Keratinocyte (primary cell): ENCODE data around the gene TRNAU1AP. TPM values are rescaled to one million over a fixed set of nuclear protein-coding genes. Genes with fewer than 3 reads are reported as not detected.

Source experiments
- DNase-seq: peaks from one replicate; pipeline ENCODE4 v3.0.0-alpha.2; 2011; ENCODE audit warnings: low read depth, missing footprints, low spot score
- FAIRE-seq: peaks from 2 replicates; lab custom pipeline; 2011; peaks lifted over from hg19 to GRCh38; lab: Jason Lieb, UNC
- H2AFZ ChIP-seq: 2 replicates; pipeline ENCODE4 v1.6.0; 2012; ENCODE audit warnings: low read length, control low read depth, inconsistent platforms; ENCODE audit not compliant: control insufficient read depth
- H3K27ac ChIP-seq: 2 replicates; pipeline ENCODE4 v1.5.1; 2011; ENCODE audit warnings: low read length; ENCODE audit not compliant: control insufficient read depth, insufficient read depth
- H3K27me3 ChIP-seq: 3 replicates; pipeline ENCODE4 v1.6.0; 2011; ENCODE audit warnings: low read length; ENCODE audit not compliant: control insufficient read depth, insufficient read depth; ENCODE audit errors: extremely low read depth
- H3K36me3 ChIP-seq, 2 experiments: 2 replicates in 1 of 2; 3 replicates in 1 of 2; pipeline ENCODE4 v1.5.1; 2011; ENCODE audit warnings: low read length in 2 of 2, mild to moderate bottlenecking in 1 of 2; ENCODE audit not compliant: control insufficient read depth in 2 of 2, insufficient read depth in 2 of 2; ENCODE audit errors: extremely low read depth in 1 of 2
- H3K4me1 ChIP-seq: 3 replicates; pipeline ENCODE4 v1.5.1; 2011; ENCODE audit warnings: low read length; ENCODE audit not compliant: control insufficient read depth, insufficient read depth; ENCODE audit errors: extremely low read depth
- H3K4me2 ChIP-seq: 3 replicates; pipeline ENCODE4 v1.6.0; 2011; ENCODE audit warnings: low read depth, low read length; ENCODE audit not compliant: control insufficient read depth, insufficient read depth; ENCODE audit errors: extremely low read depth
- H3K4me3 ChIP-seq, 3 experiments: fragments of 200-600 bp in 1 of 3; sonication (generic) in 1 of 3; 2 replicates in 2 of 3; 3 replicates in 1 of 3; pipeline ENCODE4 v1.5.1; 2011 to 2016; ENCODE audit warnings: low read length in 3 of 3, mild to moderate bottlenecking in 3 of 3, control low read depth in 2 of 3, inconsistent platforms in 1 of 3, low read depth in 1 of 3, mixed read lengths in 1 of 3, mixed run types in 1 of 3, moderate library complexity in 1 of 3; ENCODE audit not compliant: control insufficient read depth in 2 of 3, insufficient read depth in 2 of 3; ENCODE audit errors: extremely low read depth in 1 of 3
- H3K79me2 ChIP-seq: 2 replicates; pipeline ENCODE4 v1.6.0; 2012; ENCODE audit warnings: low read length; ENCODE audit not compliant: control insufficient read depth, insufficient read depth
- H3K9ac ChIP-seq: 3 replicates; pipeline ENCODE4 v1.6.0; 2011; ENCODE audit warnings: low read length; ENCODE audit not compliant: control insufficient read depth, insufficient read depth; ENCODE audit errors: extremely low read depth
- H3K9me1 ChIP-seq: 3 replicates; pipeline ENCODE4 v1.6.0; 2011; ENCODE audit warnings: low read length; ENCODE audit not compliant: control insufficient read depth, insufficient read depth; ENCODE audit errors: extremely low read depth
- H3K9me3 ChIP-seq: 2 replicates; pipeline ENCODE4 v1.5.1; 2012; ENCODE audit warnings: low read depth, low read length; ENCODE audit not compliant: control insufficient read depth
- H4K20me1 ChIP-seq: 3 replicates; pipeline ENCODE4 v1.6.0; 2011; ENCODE audit warnings: low read length; ENCODE audit not compliant: control insufficient read depth, insufficient read depth; ENCODE audit errors: extremely low read depth
- CTCF ChIP-seq, 3 experiments: IDR thresholded peaks in 1 of 3; conservative IDR thresholded peaks in 1 of 3; optimal IDR thresholded peaks in 1 of 3; 2 replicates in 2 of 3; 3 replicates in 1 of 3; pipeline versions ENCODE3 to v1.5.1; 2011; ENCODE audit warnings: low read length in 3 of 3, mild to moderate bottlenecking in 3 of 3, moderate library complexity in 2 of 3, control low read depth in 1 of 3, inconsistent platforms in 1 of 3; ENCODE audit not compliant: insufficient read depth in 2 of 3; ENCODE audit errors: extremely low read depth in 1 of 3
- EZH2 ChIP-seq: IDR thresholded peaks from one replicate; pipeline ENCODE4 v1.6.1; 2012; ENCODE audit warnings: inconsistent platforms, mild to moderate bottlenecking, low read length, moderate library complexity
- dilution Hi-C: fragments of 300-500 bp; cut with MboI; formaldehyde crosslinking; loops from one replicate; pipeline ENCODE4 v1.7.0; 2020; ENCODE audit warnings: low sequenced_read_pairs; ENCODE audit not compliant: extremely low pct_ligation_motif_present
- polyA plus RNA-seq, 5 experiments: library from polyadenylated mRNA; depleted of rRNA in 3 of 5; stranded (reverse) in 3 of 5; stranded (forward) in 1 of 5; unstranded in 1 of 5; fragments of >200 nt; gene quantifications; 1 replicate in 1 of 5; 2 replicates in 3 of 5; 3 replicates in 1 of 5; pipeline versions ENCODE4 v1.2.1 to v1.2.3, GENCODE V29; 2011 to 2012; ENCODE audit warnings: missing spikeins in 2 of 5, low read depth in 1 of 5, low replicate concordance in 1 of 5

Gene TRNAU1AP
- polyA plus RNA-seq, 1 donor (not counting 4 experiments of a cell fraction or from before 2014, with no cell fraction given), result 43.5 TPM

GRCh38 chr1:28604411-28604810 is 51.5 kb downstream of the TRNAU1AP start:
- dilution Hi-C loops, result no loop called here
- Histone ChIP-seq H3K27me3 (no peaks in the 10 kb centered on the region), H3K36me3 (peaks cover 14 to 20% of the 10 kb centered on the region in 2 experiments)

GRCh38 chr1:28604962-28605361 is 52.1 kb downstream of the TRNAU1AP start:
- H3K4me3 ChIP-seq, result no peak overlapping the region
- no peaks in the 10 kb centered on the region for H3K79me2 ChIP-seq
- H3K27me3 ChIP-seq, result no peaks in the 10 kb centered on the region
- no peak for TF ChIP-seq EZH2
- no peak for TF ChIP-seq CTCF (optimal IDR thresholded peaks at IDR 0.05 in 1 of 3, IDR thresholded peaks at IDR 0.05 in 1 of 3, conservative IDR thresholded peaks at IDR 0.05 in 1 of 3; ENCODE audit: extremely low read depth in 1 of 3, insufficient read depth in 2 of 3, low read length in 3 of 3)
- FAIRE-seq (no peak), DNase-seq (no peak)
- H3K4me1 ChIP-seq, result peaks cover 13% of the 10 kb centered on the region
- dilution Hi-C loops, result no loop called here
- H3K36me3 ChIP-seq, result peaks cover 14 to 20% of the 10 kb centered on the region in 2 experiments
- H4K20me1 ChIP-seq, result no peaks in the 10 kb centered on the region
- H3K9me1 ChIP-seq, result no peaks in the 10 kb centered on the region
- no peak overlapping the region for H3K27ac ChIP-seq
- no peak overlapping the region for H2AFZ ChIP-seq
- H3K9me3 ChIP-seq, result no peaks in the 10 kb centered on the region
- no peak overlapping the region for H3K4me2 ChIP-seq
- H3K9ac ChIP-seq, result no peak overlapping the region

More at GRCh38 chr1:28604411-28604810, 51.5 kb downstream of the TRNAU1AP start:
- Histone ChIP-seq H2AFZ (no peak overlapping the region), H3K9me1 (no peaks in the 10 kb centered on the region), H4K20me1 (no peaks in the 10 kb centered on the region), H3K9me3 (no peaks in the 10 kb centered on the region), H3K4me3 (no peak overlapping the region), H3K79me2 (no peaks in the 10 kb centered on the region), H3K9ac (no peak overlapping the region), H3K27ac (no peak overlapping the region), H3K4me2 (no peak overlapping the region), H3K4me1 (peaks cover 16% of the 10 kb centered on the region)
- no peak for DNase-seq
- FAIRE-seq, result no peak
- no peak for TF ChIP-seq EZH2

- DNase-seq (no peak), FAIRE-seq (no peak)
- Histone ChIP-seq H3K9me3 (no peaks in the 10 kb centered on the region), H3K4me1 (peaks cover 7% of the 10 kb centered on the region), H3K79me2 (no peaks in the 10 kb centered on the region), H3K9me1 (no peaks in the 10 kb centered on the region), H2AFZ (no peak overlapping the region), H4K20me1 (no peaks in the 10 kb centered on the region), H3K36me3 (peaks cover 20 to 23% of the 10 kb centered on the region in 2 experiments), H3K4me2 (no peak overlapping the region), H3K27ac (no peak overlapping the region), H3K4me3 (no peak overlapping the region), H3K27me3 (no peaks in the 10 kb centered on the region), H3K9ac (no peak overlapping the region)
- dilution Hi-C loops, result no loop called here
- TF ChIP-seq EZH2, result no peak
Observed at GRCh38 chr1:28606771-28607170, 53.9 kb downstream of the TRNAU1AP start.
